HEK293 (cell line): ENCODE results near the gene ZNF337.
A peak's percentile ranks its signal among the peaks of the same experiment; 100 is the strongest.
"Not testable (repeated sequence)": the region's sequence is repeated elsewhere in the genome, so short reads cannot be mapped to it uniquely, and the experiment has no call there.

Source experiments
- CTCF ChIA-PET: fragments of 350-600 bp; formaldehyde crosslinking; extraction: SDS; loops from one replicate; lab custom pipeline; 2021; ENCODE audit warnings: antibody characterized with exemption; lab: Yijun Ruan, JAX
- POLR2A ChIA-PET: fragments of 300-600 bp; formaldehyde crosslinking; extraction: SDS; loops from one replicate; lab custom pipeline; 2020; ENCODE audit warnings: antibody characterized with exemption, inconsistent platforms; lab: Yijun Ruan, JAX
- H3K27ac ChIP-seq: fragments of 200-500 bp; sonication (Bioruptor generic); 2 replicates; pipeline ENCODE4 v1.5.1; 2014; ENCODE audit warnings: low read depth, low read length, control low read depth, inconsistent platforms; ENCODE audit errors: extremely low read depth
- H3K36me3 ChIP-seq, 2 experiments: fragments of 200-500 bp in 1 of 2; sonication (Bioruptor generic) in 1 of 2; 1 replicate in 1 of 2; 2 replicates in 1 of 2; pipeline ENCODE4 v1.5.1; 2014 to 2017; ENCODE audit warnings: inconsistent platforms in 2 of 2, low read length in 2 of 2; ENCODE audit not compliant: control insufficient read depth in 2 of 2, insufficient read depth in 1 of 2
- H3K4me1 ChIP-seq: fragments of 200-500 bp; sonication (Bioruptor generic); 2 replicates; pipeline ENCODE4 v1.5.1; 2014; ENCODE audit warnings: mild to moderate bottlenecking, low read length, inconsistent platforms; ENCODE audit not compliant: control insufficient read depth, insufficient read depth
- H3K4me3 ChIP-seq: 2 replicates; pipeline ENCODE4 v1.5.1; 2011; ENCODE audit warnings: low read depth, mild to moderate bottlenecking, control low read depth, low read length, moderate library complexity
- H3K9me3 ChIP-seq: fragments of 200-500 bp; sonication (Bioruptor generic); 2 replicates; pipeline ENCODE4 v1.5.1; 2014; ENCODE audit warnings: low read depth, low read length, inconsistent platforms; ENCODE audit not compliant: control insufficient read depth, insufficient read depth
- FEZF1 ChIP-seq: fragments of 450-650 bp; formaldehyde crosslinking; IDR thresholded peaks from 2 replicates; pipeline ENCODE4 v1.5.1; 2016; ENCODE audit warnings: missing biosample characterization, missing genetic modification characterization
- PRDM4 ChIP-seq: fragments of 450-650 bp; formaldehyde crosslinking; IDR thresholded peaks from 2 replicates; pipeline ENCODE4 v1.5.1; 2017; ENCODE audit warnings: missing biosample characterization, missing genetic modification characterization
- ZNF146 ChIP-seq: fragments of 450-650 bp; formaldehyde crosslinking; IDR thresholded peaks from 2 replicates; pipeline ENCODE4 v1.5.1; 2016; ENCODE audit warnings: missing biosample characterization, missing genetic modification characterization
- ZNF280D ChIP-seq: fragments of 450-650 bp; formaldehyde crosslinking; IDR thresholded peaks from 2 replicates; pipeline ENCODE4 v1.5.1; 2016; ENCODE audit warnings: missing biosample characterization, missing genetic modification characterization
- ZXDB ChIP-seq: fragments of 450-650 bp; formaldehyde crosslinking; IDR thresholded peaks from 2 replicates; pipeline ENCODE4 v1.5.1; 2016; ENCODE audit warnings: missing biosample characterization, missing genetic modification characterization
- TF ChIP-seq, protein P1 (sequence below): fragments of 450-650 bp; formaldehyde crosslinking; IDR thresholded peaks from 2 replicates; pipeline ENCODE4 v1.5.1; 2016; ENCODE audit warnings: missing biosample characterization, missing genetic modification characterization
- TF ChIP-seq, protein P2 (sequence below): fragments of 450-650 bp; formaldehyde crosslinking; IDR thresholded peaks from 2 replicates; pipeline ENCODE4 v1.5.1; 2016; ENCODE audit warnings: missing biosample characterization, missing genetic modification characterization
- TF ChIP-seq, protein P3 (sequence below): fragments of 450-650 bp; formaldehyde crosslinking; IDR thresholded peaks from 2 replicates; pipeline ENCODE4 v1.5.1; 2016; ENCODE audit warnings: missing biosample characterization, missing genetic modification characterization

ZNF337 gene

GRCh38 chr20:25632940-25633790, 63.5 kb downstream of the ZNF337 start (continued):
- TF ChIP-seq, protein P1, sequence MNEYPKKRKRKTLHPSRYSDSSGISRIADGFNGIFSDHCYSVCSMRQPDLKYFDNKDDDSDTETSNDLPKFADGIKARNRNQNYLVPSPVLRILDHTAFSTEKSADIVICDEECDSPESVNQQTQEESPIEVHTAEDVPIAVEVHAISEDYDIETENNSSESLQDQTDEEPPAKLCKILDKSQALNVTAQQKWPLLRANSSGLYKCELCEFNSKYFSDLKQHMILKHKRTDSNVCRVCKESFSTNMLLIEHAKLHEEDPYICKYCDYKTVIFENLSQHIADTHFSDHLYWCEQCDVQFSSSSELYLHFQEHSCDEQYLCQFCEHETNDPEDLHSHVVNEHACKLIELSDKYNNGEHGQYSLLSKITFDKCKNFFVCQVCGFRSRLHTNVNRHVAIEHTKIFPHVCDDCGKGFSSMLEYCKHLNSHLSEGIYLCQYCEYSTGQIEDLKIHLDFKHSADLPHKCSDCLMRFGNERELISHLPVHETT (tag by site-specific recombination): peak; percentile 76

DNA sequence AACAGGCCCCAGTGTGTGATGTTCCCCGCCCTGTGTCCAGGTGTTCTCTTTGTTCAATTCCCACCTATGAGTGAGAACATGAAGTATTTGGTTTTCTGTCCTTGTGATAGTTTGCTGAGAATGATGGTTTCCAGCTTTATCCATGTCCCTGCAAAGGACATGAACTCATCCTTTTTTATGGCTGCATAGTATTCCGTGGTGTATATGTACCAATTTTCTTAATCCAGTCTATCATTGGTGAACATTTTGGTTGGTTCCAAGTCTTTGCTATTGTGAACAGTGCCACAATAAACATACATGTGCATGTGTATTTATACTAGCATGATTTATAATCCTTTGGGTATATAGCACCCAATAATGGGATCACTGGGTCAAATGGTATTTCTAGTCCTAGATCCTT, 66.0 kb downstream of the ZNF337 start:
- POLR2A ChIA-PET, H3K4me1 ChIP-seq, H3K27ac ChIP-seq, CTCF ChIA-PET, H3K9me3 ChIP-seq, H3K4me3 ChIP-seq: not testable (repeated sequence)
- peaks cover 0 to 12% of the 10 kb centered on the region in 2 experiments; a peak in 2 of 3 replicates for H3K36me3 ChIP-seq
- TF ChIP-seq ZNF280D (tag by site-specific recombination): 0 out of 2 replicates have a peak, but pooled peaks have one; percentile 33
- TF ChIP-seq ZNF146 (tag by site-specific recombination): peak; percentile 96

DNA sequence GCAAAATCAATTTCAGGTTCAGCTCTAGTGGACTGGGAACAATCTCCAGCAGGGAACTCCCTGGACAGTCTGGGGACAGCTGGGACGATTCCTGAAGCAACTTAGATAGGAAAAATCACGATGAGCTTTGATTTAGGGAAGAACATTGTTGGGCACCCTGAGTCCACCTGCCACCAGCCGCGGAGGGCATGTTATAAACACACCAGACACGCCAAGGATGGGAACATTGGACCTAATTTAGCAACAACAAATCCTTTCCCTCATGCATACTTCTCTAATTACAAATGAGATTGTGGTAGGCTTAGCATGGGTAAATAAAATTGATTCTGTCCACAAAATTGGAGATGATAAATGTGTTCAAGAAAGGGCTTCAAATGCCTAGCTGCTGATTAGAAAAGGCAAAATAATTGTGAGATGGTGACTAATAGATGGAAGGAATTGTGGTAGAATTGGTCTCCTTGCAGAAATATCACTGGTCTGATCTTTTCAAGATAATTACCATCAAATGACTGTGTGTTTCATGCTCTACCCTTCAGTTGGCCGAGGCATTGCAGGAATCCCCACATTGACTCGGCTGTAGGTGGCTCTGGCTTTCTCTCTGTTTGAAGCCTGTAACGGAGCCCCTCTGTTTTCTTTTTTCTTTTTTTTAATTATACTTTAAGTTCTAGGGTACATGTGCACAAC, 66.7 kb downstream of the ZNF337 start:
- Histone ChIP-seq H3K4me1 (no peaks in the 10 kb centered on the region), H3K36me3 (peaks cover 0 to 7% of the 10 kb centered on the region in 2 experiments; a peak in 2 of 3 replicates), H3K9me3 (no peaks in the 10 kb centered on the region), H3K4me3 (no peak overlapping the region), H3K27ac (no peak overlapping the region)
- CTCF ChIA-PET: no interaction called here
- POLR2A ChIA-PET: no interaction called here
- TF ChIP-seq, protein P2, sequence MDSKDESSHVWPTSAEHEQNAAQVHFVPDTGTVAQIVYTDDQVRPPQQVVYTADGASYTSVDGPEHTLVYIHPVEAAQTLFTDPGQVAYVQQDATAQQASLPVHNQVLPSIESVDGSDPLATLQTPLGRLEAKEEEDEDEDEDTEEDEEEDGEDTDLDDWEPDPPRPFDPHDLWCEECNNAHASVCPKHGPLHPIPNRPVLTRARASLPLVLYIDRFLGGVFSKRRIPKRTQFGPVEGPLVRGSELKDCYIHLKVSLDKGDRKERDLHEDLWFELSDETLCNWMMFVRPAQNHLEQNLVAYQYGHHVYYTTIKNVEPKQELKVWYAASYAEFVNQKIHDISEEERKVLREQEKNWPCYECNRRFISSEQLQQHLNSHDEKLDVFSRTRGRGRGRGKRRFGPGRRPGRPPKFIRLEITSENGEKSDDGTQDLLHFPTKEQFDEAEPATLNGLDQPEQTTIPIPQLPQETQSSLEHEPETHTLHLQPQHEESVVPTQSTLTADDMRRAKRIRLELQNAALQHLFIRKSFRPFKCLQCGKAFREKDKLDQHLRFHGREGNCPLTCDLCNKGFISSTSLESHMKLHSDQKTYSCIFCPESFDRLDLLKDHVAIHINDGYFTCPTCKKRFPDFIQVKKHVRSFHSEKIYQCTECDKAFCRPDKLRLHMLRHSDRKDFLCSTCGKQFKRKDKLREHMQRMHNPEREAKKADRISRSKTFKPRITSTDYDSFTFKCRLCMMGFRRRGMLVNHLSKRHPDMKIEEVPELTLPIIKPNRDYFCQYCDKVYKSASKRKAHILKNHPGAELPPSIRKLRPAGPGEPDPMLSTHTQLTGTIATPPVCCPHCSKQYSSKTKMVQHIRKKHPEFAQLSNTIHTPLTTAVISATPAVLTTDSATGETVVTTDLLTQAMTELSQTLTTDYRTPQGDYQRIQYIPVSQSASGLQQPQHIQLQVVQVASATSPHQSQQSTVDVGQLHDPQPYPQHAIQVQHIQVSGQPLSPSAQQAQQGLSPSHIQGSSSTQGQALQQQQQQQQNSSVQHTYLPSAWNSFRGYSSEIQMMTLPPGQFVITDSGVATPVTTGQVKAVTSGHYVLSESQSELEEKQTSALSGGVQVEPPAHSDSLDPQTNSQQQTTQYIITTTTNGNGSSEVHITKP: no peak
- TF ChIP-seq FEZF1 (tag by site-specific recombination) (no peak), ZXDB (tag by site-specific recombination) (no peak), PRDM4 (no peak)
- TF ChIP-seq, protein P3, sequence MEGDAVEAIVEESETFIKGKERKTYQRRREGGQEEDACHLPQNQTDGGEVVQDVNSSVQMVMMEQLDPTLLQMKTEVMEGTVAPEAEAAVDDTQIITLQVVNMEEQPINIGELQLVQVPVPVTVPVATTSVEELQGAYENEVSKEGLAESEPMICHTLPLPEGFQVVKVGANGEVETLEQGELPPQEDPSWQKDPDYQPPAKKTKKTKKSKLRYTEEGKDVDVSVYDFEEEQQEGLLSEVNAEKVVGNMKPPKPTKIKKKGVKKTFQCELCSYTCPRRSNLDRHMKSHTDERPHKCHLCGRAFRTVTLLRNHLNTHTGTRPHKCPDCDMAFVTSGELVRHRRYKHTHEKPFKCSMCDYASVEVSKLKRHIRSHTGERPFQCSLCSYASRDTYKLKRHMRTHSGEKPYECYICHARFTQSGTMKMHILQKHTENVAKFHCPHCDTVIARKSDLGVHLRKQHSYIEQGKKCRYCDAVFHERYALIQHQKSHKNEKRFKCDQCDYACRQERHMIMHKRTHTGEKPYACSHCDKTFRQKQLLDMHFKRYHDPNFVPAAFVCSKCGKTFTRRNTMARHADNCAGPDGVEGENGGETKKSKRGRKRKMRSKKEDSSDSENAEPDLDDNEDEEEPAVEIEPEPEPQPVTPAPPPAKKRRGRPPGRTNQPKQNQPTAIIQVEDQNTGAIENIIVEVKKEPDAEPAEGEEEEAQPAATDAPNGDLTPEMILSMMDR (tag by site-specific recombination): no peak
